Endothelial cell of umbilical vein (primary cell): ENCODE measurements around the gene KCNIP1. TPM values are rescaled to one million over a fixed set of nuclear protein-coding genes. Genes with fewer than 3 reads are reported as not detected.

Source experiments
- BruUV-seq: library from RNA; stranded (reverse); fragments of 400-500 nt; replicated peaks from 2 replicates; lab custom pipeline; 2021; lab: Mats Ljungman, UMichigan
- CTCF ChIA-PET: fragments of 300-600, 350-600 bp; sonication (Branson Sonifier 250); formaldehyde crosslinking; loops from one replicate; lab custom pipeline; 2021; ENCODE audit warnings: antibody characterized with exemption, inconsistent platforms; lab: Charles Lee
- POLR2A ChIA-PET: fragments of 300-600, 350-600 bp; sonication (Branson Sonifier 250); formaldehyde crosslinking; loops from one replicate; lab custom pipeline; 2021; ENCODE audit warnings: antibody characterized with exemption, inconsistent platforms; lab: Charles Lee
- DNase-seq: peaks from one replicate; pipeline ENCODE4 v3.0.0-alpha.2; 2011; ENCODE audit warnings: low read depth, low spot score
- FAIRE-seq: peaks from 2 replicates; lab custom pipeline; 2011; peaks lifted over from hg19 to GRCh38; lab: Jason Lieb, UNC
- H2AFZ ChIP-seq: 2 replicates; pipeline ENCODE4 v1.6.0; 2012; ENCODE audit warnings: low read depth, low read length, control low read depth, inconsistent platforms
- H3K27ac ChIP-seq: 2 replicates; pipeline ENCODE4 v1.5.1; 2011; ENCODE audit warnings: low read depth, mild to moderate bottlenecking, control low read depth, low read length, moderate library complexity; ENCODE audit not compliant: insufficient read depth
- H3K27me3 ChIP-seq, 2 experiments: 2 replicates each; pipeline versions ENCODE4 v1.6.0 to v1.6.1; 2011; ENCODE audit warnings: low read length in 2 of 2, mixed read lengths in 1 of 2; ENCODE audit not compliant: control insufficient read depth in 2 of 2, insufficient read depth in 2 of 2
- H3K36me3 ChIP-seq, 2 experiments: 2 replicates in 1 of 2; 3 replicates in 1 of 2; pipeline ENCODE4 v1.5.1; 2011; ENCODE audit warnings: low read length in 2 of 2, mild to moderate bottlenecking in 1 of 2, moderate library complexity in 1 of 2; ENCODE audit not compliant: control insufficient read depth in 2 of 2, insufficient read depth in 2 of 2; ENCODE audit errors: extremely low read depth in 1 of 2
- H3K4me1 ChIP-seq: 3 replicates; pipeline ENCODE4 v1.5.1; 2011; ENCODE audit warnings: mild to moderate bottlenecking, low read length; ENCODE audit not compliant: control insufficient read depth, insufficient read depth; ENCODE audit errors: extremely low read depth
- H3K4me2 ChIP-seq: 2 replicates; pipeline ENCODE4 v1.6.1; 2011; ENCODE audit warnings: low read length, control low read depth, mixed read lengths; ENCODE audit not compliant: insufficient read depth
- H3K4me3 ChIP-seq, 3 experiments: fragments of 200-600 bp in 1 of 3; sonication (generic), shearing (Covaris generic) in 1 of 3; replicated peaks in 1 of 3; 2 replicates each; pipeline ENCODE4 v1.5.1; 2011 to 2016; ENCODE audit warnings: control low read depth in 3 of 3, low read length in 3 of 3, mild to moderate bottlenecking in 2 of 3, inconsistent platforms in 1 of 3, low read depth in 1 of 3, moderate library complexity in 1 of 3; ENCODE audit not compliant: insufficient read depth in 1 of 3
- H3K79me2 ChIP-seq: 2 replicates; pipeline ENCODE4 v1.6.0; 2012; ENCODE audit warnings: low read length, inconsistent platforms; ENCODE audit not compliant: control insufficient read depth, insufficient read depth
- H3K9ac ChIP-seq: replicated peaks from 2 replicates; pipeline ENCODE3; 2011; ENCODE audit warnings: low read length, control low read depth; ENCODE audit not compliant: insufficient read depth; ENCODE audit errors: extremely low read depth
- H3K9me1 ChIP-seq: replicated peaks from 3 replicates; pipeline ENCODE4 v1.6.0; 2011; ENCODE audit warnings: mild to moderate bottlenecking, low read length; ENCODE audit not compliant: control insufficient read depth, insufficient read depth; ENCODE audit errors: extremely low read depth
- H3K9me3 ChIP-seq: replicated peaks from 2 replicates; pipeline ENCODE4 v1.5.1; 2012; ENCODE audit warnings: low read length, inconsistent platforms; ENCODE audit not compliant: control insufficient read depth, insufficient read depth
- H4K20me1 ChIP-seq: replicated peaks from 2 replicates; pipeline ENCODE3; 2011; ENCODE audit warnings: mild to moderate bottlenecking, low read length; ENCODE audit not compliant: control insufficient read depth, insufficient read depth; ENCODE audit errors: extremely low read depth
- CTCF ChIP-seq, 2 donors: IDR thresholded peaks; 1 replicate in 1 of 2; 2 replicates in 1 of 2; pipeline ENCODE4 v1.5.1; 2011; ENCODE audit warnings: low read length in 2 of 2, mild to moderate bottlenecking in 2 of 2, moderate library complexity in 2 of 2, control low read depth in 1 of 2, inconsistent platforms in 1 of 2, low read depth in 1 of 2; ENCODE audit not compliant: insufficient read depth in 1 of 2; ENCODE audit errors: extremely low read depth in 1 of 2
- EZH2 ChIP-seq: IDR thresholded peaks from 2 replicates; pipeline ENCODE4 v1.6.1; 2012; ENCODE audit warnings: borderline replicate concordance, low read depth, mild to moderate bottlenecking, moderate library complexity, low read length, inconsistent platforms; ENCODE audit not compliant: severe bottlenecking
- JUN ChIP-seq: IDR thresholded peaks from 2 replicates; pipeline ENCODE4 v1.6.1; 2011; ENCODE audit warnings: borderline replicate concordance, low read depth; ENCODE audit not compliant: insufficient read length, insufficient read depth
- MAX ChIP-seq: IDR thresholded peaks from 2 replicates; pipeline ENCODE4 v1.6.1; 2011; ENCODE audit not compliant: insufficient read depth, insufficient read length
- POLR2A ChIP-seq: IDR thresholded peaks from 2 replicates; pipeline ENCODE4 v1.6.1; 2012; ENCODE audit warnings: low read depth, mild to moderate bottlenecking, control low read depth, low read length
- dilution Hi-C: fragments of 300-500 bp; cut with MboI; formaldehyde crosslinking; loops from one replicate; pipeline ENCODE4 v1.15.0; 2019; ENCODE audit warnings: low sequenced_read_pairs; ENCODE audit not compliant: extremely low pct_ligation_motif_present
- intact Hi-C: fragments of 100-400 bp; cut with micrococcal nuclease; formaldehyde crosslinking; loops from one replicate; pipeline ENCODE4 v1.10.0; 2022
- polyA plus RNA-seq, 4 experiments: library from polyadenylated mRNA; depleted of rRNA in 3 of 4; stranded (reverse) in 3 of 4; unstranded in 1 of 4; fragments of >200 nt; gene quantifications; 2 replicates each; pipeline versions ENCODE4 v1.2.1 to v1.2.3, GENCODE V29; 2011 to 2012; ENCODE audit warnings: missing spikeins in 1 of 4
- total RNA-seq: library from RNA; stranded (reverse); gene quantifications from 2 replicates; pipeline ENCODE4 v1.2.3, GENCODE V29; 2021

KCNIP1 gene
- total and polyA plus RNA-seq, 2 donors (not counting 3 experiments of a cell fraction or from before 2014, with no cell fraction given) = 0.15 TPM; not detected in 1

GRCh38 chr5:170536525-170536924 lies 32.7 kb downstream of the KCNIP1 start:
- FAIRE-seq = no peak
- Histone ChIP-seq H3K27me3 (no peaks in the 10 kb centered on the region), H4K20me1 (no peaks in the 10 kb centered on the region), H3K9me3 (no peaks in the 10 kb centered on the region), H3K79me2 (no peaks in the 10 kb centered on the region), H3K9me1 (no peaks in the 10 kb centered on the region), H3K4me3 (no peak overlapping the region), H3K36me3 (no peaks in the 10 kb centered on the region), H2AFZ (no peak overlapping the region), H3K9ac (no peak overlapping the region), H3K4me2 (no peak overlapping the region), H3K27ac (no peak overlapping the region), H3K4me1 (no peaks in the 10 kb centered on the region)
- DNase-seq = no peak
- CTCF ChIA-PET = interaction anchor here (0.6 kb wide), 1 partner anchor 16 kb away, joined by 3 read pairs; no protein-coding TSS in a partner anchor
- intact Hi-C loops = no loop called here
- TF ChIP-seq CTCF (IDR thresholded peaks at IDR 0.05; ENCODE audit: extremely low read depth in 1 of 2, insufficient read depth in 1 of 2, low read depth in 1 of 2, low read length in 2 of 2) (no peak), EZH2 (no peak), POLR2A (no peak), MAX (no peak), JUN (no peak)
- dilution Hi-C loops = no loop called here
- no TSS peak for BruUV-seq
- POLR2A ChIA-PET = no interaction called here
